ENCODE measurements around the gene IFNA13. TPM values are rescaled to one million over a fixed set of nuclear protein-coding genes. Genes with fewer than 3 reads are reported as not detected.

The IFNA13 gene
- polyA plus RNA-seq, 1 donor (not counting 4 experiments of a cell fraction or from before 2014, with no cell fraction given): not detected

DNA sequence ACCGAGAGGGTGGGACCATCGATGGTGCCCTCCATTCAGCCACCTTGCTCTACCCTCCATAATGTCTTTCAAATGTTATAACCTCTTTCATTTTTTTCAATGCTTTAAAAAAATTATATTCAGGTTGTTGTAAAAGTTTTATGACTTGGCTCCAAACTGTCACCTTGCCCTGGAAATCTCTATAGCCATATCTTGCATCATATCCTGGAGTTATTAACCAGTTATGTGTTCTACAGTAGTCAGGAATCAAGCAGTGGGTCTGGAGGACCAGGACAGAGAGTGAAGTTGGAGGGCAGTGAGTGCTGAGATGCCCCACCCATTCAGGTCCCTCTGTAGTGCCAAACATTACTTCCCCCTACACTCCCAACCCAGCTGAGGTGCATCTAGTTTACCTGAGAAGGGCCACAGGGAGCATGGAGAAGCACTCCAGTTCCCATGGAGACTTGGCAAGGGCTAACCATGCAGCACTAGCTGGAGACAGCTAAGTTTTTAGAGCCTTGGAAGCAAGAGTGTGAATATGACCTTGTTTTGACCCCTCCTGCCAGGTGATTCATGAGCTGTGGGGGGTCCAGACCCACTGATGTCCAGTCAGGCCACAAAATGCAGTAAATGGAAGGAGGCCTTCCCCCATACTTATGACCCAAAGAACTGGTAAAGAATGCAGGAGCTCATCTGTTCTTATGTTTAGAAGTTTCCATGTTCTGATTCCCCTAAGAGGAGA lies 46.5 kb upstream of the IFNA13 start:
- TF ChIP-seq EZH2 (IDR thresholded peaks at IDR 0.05; ENCODE audit: low read length): no peak
- TF ChIP-seq, protein P1, sequence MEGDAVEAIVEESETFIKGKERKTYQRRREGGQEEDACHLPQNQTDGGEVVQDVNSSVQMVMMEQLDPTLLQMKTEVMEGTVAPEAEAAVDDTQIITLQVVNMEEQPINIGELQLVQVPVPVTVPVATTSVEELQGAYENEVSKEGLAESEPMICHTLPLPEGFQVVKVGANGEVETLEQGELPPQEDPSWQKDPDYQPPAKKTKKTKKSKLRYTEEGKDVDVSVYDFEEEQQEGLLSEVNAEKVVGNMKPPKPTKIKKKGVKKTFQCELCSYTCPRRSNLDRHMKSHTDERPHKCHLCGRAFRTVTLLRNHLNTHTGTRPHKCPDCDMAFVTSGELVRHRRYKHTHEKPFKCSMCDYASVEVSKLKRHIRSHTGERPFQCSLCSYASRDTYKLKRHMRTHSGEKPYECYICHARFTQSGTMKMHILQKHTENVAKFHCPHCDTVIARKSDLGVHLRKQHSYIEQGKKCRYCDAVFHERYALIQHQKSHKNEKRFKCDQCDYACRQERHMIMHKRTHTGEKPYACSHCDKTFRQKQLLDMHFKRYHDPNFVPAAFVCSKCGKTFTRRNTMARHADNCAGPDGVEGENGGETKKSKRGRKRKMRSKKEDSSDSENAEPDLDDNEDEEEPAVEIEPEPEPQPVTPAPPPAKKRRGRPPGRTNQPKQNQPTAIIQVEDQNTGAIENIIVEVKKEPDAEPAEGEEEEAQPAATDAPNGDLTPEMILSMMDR (optimal IDR thresholded peaks at IDR 0.05 in 1 of 3, IDR thresholded peaks at IDR 0.05 in 1 of 3, conservative IDR thresholded peaks at IDR 0.05 in 1 of 3; ENCODE audit: extremely low read depth in 1 of 3, insufficient read depth in 2 of 3, low read length in 3 of 3): no peak
- Histone ChIP-seq H3K4me1 (ENCODE audit: control insufficient read depth, extremely low read depth, insufficient read depth, low read length) (peaks cover 9% of the 10 kb centered on the region), H3K9me1 (ENCODE audit: control insufficient read depth, extremely low read depth, insufficient read depth, low read length) (no peaks in the 10 kb centered on the region), H3K79me2 (ENCODE audit: control insufficient read depth, insufficient read depth, low read length) (no peaks in the 10 kb centered on the region), H3K27ac (ENCODE audit: control insufficient read depth, insufficient read depth, low read length) (no peak overlapping the region), H3K9me3 (ENCODE audit: control insufficient read depth, low read depth, low read length) (no peaks in the 10 kb centered on the region), H3K36me3 (ENCODE audit: control insufficient read depth in 2 of 2, extremely low read depth in 1 of 2, insufficient read depth in 2 of 2, low read length in 2 of 2) (no peaks in the 10 kb centered on the region), H3K27me3 (ENCODE audit: control insufficient read depth, extremely low read depth, insufficient read depth, low read length) (peaks cover 3% of the 10 kb centered on the region), H3K4me3 (ENCODE audit: control insufficient read depth in 2 of 3, extremely low read depth in 1 of 3, insufficient read depth in 2 of 3, low read depth in 1 of 3, low read length in 3 of 3) (no peak overlapping the region), H3K4me2 (ENCODE audit: control insufficient read depth, extremely low read depth, insufficient read depth, low read depth, low read length) (no peak overlapping the region), H3K9ac (ENCODE audit: control insufficient read depth, extremely low read depth, insufficient read depth, low read length) (no peak overlapping the region), H4K20me1 (ENCODE audit: control insufficient read depth, extremely low read depth, insufficient read depth, low read length) (no peaks in the 10 kb centered on the region), H2AFZ (ENCODE audit: control insufficient read depth, low read length) (no peak overlapping the region)
- no peak for FAIRE-seq
- dilution Hi-C loops (cut with MboI; ENCODE audit: extremely low pct_ligation_motif_present, low sequenced_read_pairs): no loop called here
- no peak for DNase-seq (ENCODE audit: low read depth, low spot score)

DNA sequence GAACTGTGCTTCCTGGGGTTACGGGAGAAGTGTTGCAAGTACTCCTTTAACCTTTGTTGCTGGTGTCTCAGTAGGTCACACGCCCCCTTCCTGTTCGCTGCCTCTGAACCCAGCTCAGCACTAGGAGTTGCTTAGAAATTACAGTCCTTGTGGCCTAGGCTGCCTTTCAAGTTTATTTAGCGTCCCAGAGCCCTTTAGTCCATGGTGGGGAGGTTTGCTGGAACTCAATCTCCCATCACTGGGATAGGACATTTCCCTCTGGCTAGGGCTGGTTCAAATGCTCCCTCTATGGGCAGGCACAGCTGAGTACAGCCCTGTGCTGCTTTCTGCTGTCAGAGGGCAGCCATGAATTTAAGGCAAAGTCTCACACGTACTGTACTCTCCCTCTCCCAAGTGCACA lies 45.8 kb upstream of the IFNA13 start:
- H3K79me2 ChIP-seq (ENCODE audit: control insufficient read depth, insufficient read depth, low read length): no peaks in the 10 kb centered on the region
- TF ChIP-seq, protein P1 (optimal IDR thresholded peaks at IDR 0.05 in 1 of 3, IDR thresholded peaks at IDR 0.05 in 1 of 3, conservative IDR thresholded peaks at IDR 0.05 in 1 of 3; ENCODE audit: extremely low read depth in 1 of 3, insufficient read depth in 2 of 3, low read length in 3 of 3): peak; percentile 19 to 51 (median 50)
- no peak for TF ChIP-seq EZH2 (IDR thresholded peaks at IDR 0.05; ENCODE audit: low read length)
- peaks cover 8% of the 10 kb centered on the region for H3K27me3 ChIP-seq (ENCODE audit: control insufficient read depth, extremely low read depth, insufficient read depth, low read length)
- H3K27ac ChIP-seq (ENCODE audit: control insufficient read depth, insufficient read depth, low read length): no peak overlapping the region
- DNase-seq (ENCODE audit: low read depth, low spot score): no peak
- no peak overlapping the region for H3K4me3 ChIP-seq (ENCODE audit: control insufficient read depth in 2 of 3, extremely low read depth in 1 of 3, insufficient read depth in 2 of 3, low read depth in 1 of 3, low read length in 3 of 3)
- dilution Hi-C loops (cut with MboI; ENCODE audit: extremely low pct_ligation_motif_present, low sequenced_read_pairs): no loop called here
- no peaks in the 10 kb centered on the region for H3K9me1 ChIP-seq (ENCODE audit: control insufficient read depth, extremely low read depth, insufficient read depth, low read length)
- peaks cover 9% of the 10 kb centered on the region for H3K4me1 ChIP-seq (ENCODE audit: control insufficient read depth, extremely low read depth, insufficient read depth, low read length)
- H3K9me3 ChIP-seq (ENCODE audit: control insufficient read depth, low read depth, low read length): no peaks in the 10 kb centered on the region
- no peak overlapping the region for H3K9ac ChIP-seq (ENCODE audit: control insufficient read depth, extremely low read depth, insufficient read depth, low read length)
- FAIRE-seq: no peak
- no peaks in the 10 kb centered on the region for H3K36me3 ChIP-seq (ENCODE audit: control insufficient read depth in 2 of 2, extremely low read depth in 1 of 2, insufficient read depth in 2 of 2, low read length in 2 of 2)
- H2AFZ ChIP-seq (ENCODE audit: control insufficient read depth, low read length): no peak overlapping the region
- no peaks in the 10 kb centered on the region for H4K20me1 ChIP-seq (ENCODE audit: control insufficient read depth, extremely low read depth, insufficient read depth, low read length)
- H3K4me2 ChIP-seq (ENCODE audit: control insufficient read depth, extremely low read depth, insufficient read depth, low read depth, low read length): no peak overlapping the region

Data from keratinocyte (primary cell).